Heart left ventricle (tissue), 16 donors: ENCODE data around the gene UBA7. TPM values are rescaled to one million over a fixed set of nuclear protein-coding genes. Genes with fewer than 3 reads are reported as not detected.

Source experiments
- ATAC-seq, 4 donors: fragments of 200-7000 bp; cut with Tn5 transposase; one replicate each; pipeline ENCODE4 v1.9.1; 2020 to 2022; ENCODE audit warnings: moderate library complexity in 4 of 4, mild to moderate bottlenecking in 3 of 4, moderate number of reproducible peaks in 1 of 4
- DNase-seq, 5 donors: peaks; one replicate each; pipeline ENCODE4 v3.0.0-alpha.2; 2020
- H3K27ac ChIP-seq, 12 donors: fragments of 200-600 bp; sonication (generic) in 4 of 12; one replicate each; pipeline versions ENCODE4 v1.5.0 to v1.8.0; 2016 to 2022; ENCODE audit warnings: mild to moderate bottlenecking in 2 of 12
- H3K27me3 ChIP-seq, 9 donors: fragments of 200-600 bp; sonication (generic) in 2 of 9; one replicate each; pipeline versions ENCODE4 v1.5.1 to v1.8.0; 2016 to 2022; ENCODE audit warnings: mild to moderate bottlenecking in 3 of 9
- H3K36me3 ChIP-seq, 9 donors: fragments of 200-600 bp; sonication (generic) in 2 of 9; one replicate each; pipeline versions ENCODE4 v1.5.0 to v1.8.0; 2018 to 2022; ENCODE audit warnings: mild to moderate bottlenecking in 2 of 9
- H3K4me1 ChIP-seq, 12 donors: fragments of 200-600 bp; sonication (generic) in 4 of 12; one replicate each; pipeline versions ENCODE4 v1.5.0 to v1.8.0; 2016 to 2022; ENCODE audit warnings: mild to moderate bottlenecking in 3 of 12
- H3K4me3 ChIP-seq, 12 donors: fragments of 200-600 bp; sonication (generic) in 4 of 12; one replicate each; pipeline versions ENCODE4 v1.5.0 to v1.8.0; 2017 to 2022; ENCODE audit warnings: mild to moderate bottlenecking in 9 of 12, moderate library complexity in 4 of 12
- H3K9me3 ChIP-seq, 12 donors: fragments of 200-600 bp; sonication (generic) in 4 of 12; one replicate each; pipeline versions ENCODE4 v1.5.0 to v1.8.0; 2016 to 2022; ENCODE audit warnings: mild to moderate bottlenecking in 1 of 12
- POLR2A ChIP-seq, 2 donors: fragments of 450-650 bp; IDR thresholded peaks; one replicate each; pipeline ENCODE4 v1.6.1; 2017; ENCODE audit warnings: antibody characterized with exemption in 2 of 2, mild to moderate bottlenecking in 2 of 2, moderate library complexity in 2 of 2
- WGBS, 4 donors: extraction: QIAGEN DNeasy Blood & Tissue Kit in 2 of 4; methylation state at CpG; one replicate each; pipeline versions ENCODE4 v1.1.5 to v1.1.7; 2013 to 2018; 5-methylcytosine and 5-hydroxymethylcytosine counted together
- intact Hi-C, 10 donors: fragments of 100-400 bp; cut with DNase I; formaldehyde crosslinking; loops; one replicate each; pipeline versions ENCODE4 v1.11.1 to v1.14.2; 2022
- long read RNA-seq, 3 donors: library from polyadenylated mRNA; unstranded; transcript quantifications; one replicate each; pipeline ENCODE4 v2.0.0, GENCODE V29; 2020 to 2021
- polyA plus RNA-seq, 2 donors: library from polyadenylated mRNA; stranded (reverse); fragments of 200-250 nt; gene quantifications; one replicate each; pipeline ENCODE4 v1.2.3, GENCODE V29; 2013
- total RNA-seq, 9 donors: library from RNA; depleted of rRNA in 2 of 9; stranded (reverse); fragments of >200 nt in 2 of 9; fragmentation: NEBNext Ultra II Directional in 3 of 9; extraction: Animal tissue kit (Norgen Biotek cat#: 25700) in 3 of 9; gene quantifications; one replicate each; pipeline versions ENCODE4 v1.1.0 to v1.2.4, GENCODE V29; 2016 to 2023
- TF ChIP-seq, protein P1 (sequence below), 12 donors: fragments of 200-600 bp; sonication (generic) in 4 of 12; IDR thresholded peaks; one replicate each; pipeline versions ENCODE4 v1.5.0 to v1.8.0; 2018 to 2022; ENCODE audit warnings: antibody characterized with exemption in 12 of 12, mild to moderate bottlenecking in 5 of 12
- donor health status: ischemic (EF 13 %, LVEDD 7.1; RV severe dilation, severe dysfunction).
- donor health status: healthy with polysubstance abuse.
- donor health status: DM: no; HTN: yes; CAD: no.
- donor health status: DM: no; HTN: no; CAD: no.
- donor health status: ischemic (EF 25% LVEDD 6.9; RV normal size, moderate dysfunction).
- donor health status: ischemic (EF 25% LVEDD 5.7; RV mildly dilated, moderate dysfunction).
- donor health status: healthy.
- donor health status: DM: yes; HTN: yes; CAD: no.
- donor health status: ischemic (EF 35%, LVEDD 5.7; RV mildly dilated, moderate dysfunction).
- donor health status: nonischemic (EF 11% LVEDD 7.7; RV severe dilation, severe dysfunction).
- donor health status: DM: yes; HTN: yes; CAD: no.
- donor health status: PGD.
- donor health status: ischemic (EF 29% LVEDD 5.4; RV normal size, mild dysfunction).
- donor health status: nonischemic (EF 23%, LVEDD 6.1; RV moderate dilation, normal function).

UBA7 gene, protein sequence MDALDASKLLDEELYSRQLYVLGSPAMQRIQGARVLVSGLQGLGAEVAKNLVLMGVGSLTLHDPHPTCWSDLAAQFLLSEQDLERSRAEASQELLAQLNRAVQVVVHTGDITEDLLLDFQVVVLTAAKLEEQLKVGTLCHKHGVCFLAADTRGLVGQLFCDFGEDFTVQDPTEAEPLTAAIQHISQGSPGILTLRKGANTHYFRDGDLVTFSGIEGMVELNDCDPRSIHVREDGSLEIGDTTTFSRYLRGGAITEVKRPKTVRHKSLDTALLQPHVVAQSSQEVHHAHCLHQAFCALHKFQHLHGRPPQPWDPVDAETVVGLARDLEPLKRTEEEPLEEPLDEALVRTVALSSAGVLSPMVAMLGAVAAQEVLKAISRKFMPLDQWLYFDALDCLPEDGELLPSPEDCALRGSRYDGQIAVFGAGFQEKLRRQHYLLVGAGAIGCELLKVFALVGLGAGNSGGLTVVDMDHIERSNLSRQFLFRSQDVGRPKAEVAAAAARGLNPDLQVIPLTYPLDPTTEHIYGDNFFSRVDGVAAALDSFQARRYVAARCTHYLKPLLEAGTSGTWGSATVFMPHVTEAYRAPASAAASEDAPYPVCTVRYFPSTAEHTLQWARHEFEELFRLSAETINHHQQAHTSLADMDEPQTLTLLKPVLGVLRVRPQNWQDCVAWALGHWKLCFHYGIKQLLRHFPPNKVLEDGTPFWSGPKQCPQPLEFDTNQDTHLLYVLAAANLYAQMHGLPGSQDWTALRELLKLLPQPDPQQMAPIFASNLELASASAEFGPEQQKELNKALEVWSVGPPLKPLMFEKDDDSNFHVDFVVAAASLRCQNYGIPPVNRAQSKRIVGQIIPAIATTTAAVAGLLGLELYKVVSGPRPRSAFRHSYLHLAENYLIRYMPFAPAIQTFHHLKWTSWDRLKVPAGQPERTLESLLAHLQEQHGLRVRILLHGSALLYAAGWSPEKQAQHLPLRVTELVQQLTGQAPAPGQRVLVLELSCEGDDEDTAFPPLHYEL
- total RNA-seq = 10 to 100 TPM; 13.7 to 72.1 (median 22.1) TPM
- 10 to 100 TPM in 1 of 2 donors, 1 to 10 TPM in 1; 8.5 to 22.8 TPM for polyA plus RNA-seq
- long read RNA-seq, donor 1, partial matches to known transcripts = 8 of 15 reads
- long read RNA-seq, donor 1, other reads (novel, unspliced or antisense) = 6 of 15 reads
- long read RNA-seq, donor 2, transcript UBA7-201 (24 exons, 3,299 nt) = major isoform, 5 of 15 reads
- long read RNA-seq, donor 2, partial matches to known transcripts = 4 of 15 reads
- long read RNA-seq, donor 2, other reads (novel, unspliced or antisense) = 6 of 15 reads
- long read RNA-seq, donor 3, partial matches to known transcripts = 2 of 2 reads
- long read RNA-seq, donor 3, other reads (novel, unspliced or antisense) = 0 of 2 reads

DNA sequence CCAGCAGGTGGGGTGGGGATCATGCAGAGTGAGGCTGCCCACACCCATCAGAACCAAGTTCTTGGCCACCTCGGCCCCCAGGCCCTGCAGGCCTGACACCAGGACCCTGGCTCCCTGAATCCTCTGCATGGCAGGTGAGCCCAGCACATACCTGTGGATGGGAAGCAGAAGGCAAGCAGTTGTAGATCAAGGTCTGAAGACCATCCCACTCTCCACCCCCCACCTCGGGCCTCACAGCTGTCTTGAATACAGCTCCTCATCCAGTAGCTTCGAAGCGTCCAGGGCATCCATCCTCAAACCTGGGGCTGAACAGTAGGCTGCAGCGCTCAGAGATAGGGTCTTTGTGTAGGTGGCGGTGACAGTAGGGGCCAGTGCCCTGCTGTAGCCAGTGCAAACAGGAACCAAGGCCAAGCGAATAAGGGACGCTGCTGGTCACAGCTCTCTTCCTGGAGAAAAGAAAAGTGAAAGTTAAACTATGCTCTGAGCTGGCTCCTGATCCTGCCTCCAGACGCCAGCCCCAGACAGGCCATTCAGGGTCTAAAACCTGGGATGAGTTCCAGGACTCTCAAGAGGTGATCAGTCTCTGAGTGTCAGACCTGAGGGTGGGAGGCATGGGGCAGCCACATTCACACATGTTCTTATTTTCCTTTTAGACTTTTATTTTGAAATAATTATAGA lies at the start of gene UBA7:
Gene UBA7 (minus strand): TSS at position 457 of the 678 bp plus-strand sequence. CDS start 166 bp downstream, at position 291.
- ATAC-seq = peak; percentile 70 to 95 (median 90)

DNA sequence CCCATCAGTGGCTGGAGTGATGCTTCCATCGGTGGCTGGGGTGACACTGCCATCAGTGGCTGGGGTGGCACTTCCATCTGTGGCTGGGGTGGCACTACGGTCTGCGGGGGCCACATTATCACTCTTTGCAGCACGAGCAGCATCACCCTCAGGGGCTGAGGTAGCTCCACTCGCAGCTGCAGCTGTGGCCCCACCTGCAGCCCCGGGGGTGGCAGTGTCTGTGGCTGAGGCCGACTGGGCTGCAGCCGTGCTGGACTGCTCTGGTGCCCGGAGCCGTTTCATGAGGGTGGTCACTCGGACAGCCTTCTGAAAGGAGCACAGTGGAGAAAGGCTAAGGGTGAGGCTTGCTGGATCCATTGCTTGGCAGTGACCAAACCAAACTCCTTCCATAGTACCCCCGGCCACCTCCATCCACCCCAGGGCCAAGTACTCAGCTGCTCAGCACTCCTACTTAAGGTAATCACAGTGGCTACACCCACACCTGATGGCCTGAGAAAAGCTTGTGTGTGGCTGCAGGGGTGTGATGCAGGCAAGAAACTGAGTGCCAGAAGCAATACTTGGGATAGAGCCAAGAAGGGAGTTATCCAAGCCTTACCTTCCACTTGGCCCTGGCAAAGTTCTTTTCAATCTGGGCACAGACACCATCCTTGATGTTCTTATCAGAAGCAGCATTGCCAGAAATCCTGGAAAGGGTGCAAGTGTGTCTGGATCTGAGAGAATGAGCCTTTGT lies 46.0 kb upstream of the UBA7 start:
- peaks cover 0 to 14% (median 8%) of the 10 kb centered on the region in 12 donors for H3K4me1 ChIP-seq
- no peaks in the 10 kb centered on the region for H3K36me3 ChIP-seq
- WGBS, 4 donors = 79 to 84% (median 83%) methylated on average over 8 to 12 of the region's 12 CpGs
- no peaks in the 10 kb centered on the region for H3K9me3 ChIP-seq
- ATAC-seq (no peak), DNase-seq (no peak)
- H3K27me3 ChIP-seq = peaks cover 0 to 7% (median 0%) of the 10 kb centered on the region in 9 donors
- H3K27ac ChIP-seq = no peak overlapping the region
- intact Hi-C loops = loop anchor here in 1 of 10 donors (5.0 kb wide), 1 partner anchor 43 kb away; the partner anchor contains the start of gene MST1R
- H3K4me3 ChIP-seq = no peak overlapping the region
- TF ChIP-seq, protein P1, sequence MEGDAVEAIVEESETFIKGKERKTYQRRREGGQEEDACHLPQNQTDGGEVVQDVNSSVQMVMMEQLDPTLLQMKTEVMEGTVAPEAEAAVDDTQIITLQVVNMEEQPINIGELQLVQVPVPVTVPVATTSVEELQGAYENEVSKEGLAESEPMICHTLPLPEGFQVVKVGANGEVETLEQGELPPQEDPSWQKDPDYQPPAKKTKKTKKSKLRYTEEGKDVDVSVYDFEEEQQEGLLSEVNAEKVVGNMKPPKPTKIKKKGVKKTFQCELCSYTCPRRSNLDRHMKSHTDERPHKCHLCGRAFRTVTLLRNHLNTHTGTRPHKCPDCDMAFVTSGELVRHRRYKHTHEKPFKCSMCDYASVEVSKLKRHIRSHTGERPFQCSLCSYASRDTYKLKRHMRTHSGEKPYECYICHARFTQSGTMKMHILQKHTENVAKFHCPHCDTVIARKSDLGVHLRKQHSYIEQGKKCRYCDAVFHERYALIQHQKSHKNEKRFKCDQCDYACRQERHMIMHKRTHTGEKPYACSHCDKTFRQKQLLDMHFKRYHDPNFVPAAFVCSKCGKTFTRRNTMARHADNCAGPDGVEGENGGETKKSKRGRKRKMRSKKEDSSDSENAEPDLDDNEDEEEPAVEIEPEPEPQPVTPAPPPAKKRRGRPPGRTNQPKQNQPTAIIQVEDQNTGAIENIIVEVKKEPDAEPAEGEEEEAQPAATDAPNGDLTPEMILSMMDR (IDR thresholded peaks at IDR 0.05) = no peak
- TF ChIP-seq POLR2A (IDR thresholded peaks at IDR 0.05) = no peak

More for the DNA sequence above, at the start of gene UBA7:
- H3K4me1 ChIP-seq = peaks cover 8 to 33% (median 21%) of the 10 kb centered on the region in 12 donors
- H3K27me3 ChIP-seq = no peaks in the 10 kb centered on the region
- TF ChIP-seq, protein P1 (IDR thresholded peaks at IDR 0.05) = no peak
- no peak for TF ChIP-seq POLR2A (IDR thresholded peaks at IDR 0.05)
- intact Hi-C loops = loop anchor here in 1 of 10 donors (2.0 kb wide), 1 partner anchor 25 kb away; no protein-coding TSS in a partner anchor
- peaks cover 0 to 38% (median 27%) of the 10 kb centered on the region in 9 donors for H3K36me3 ChIP-seq
- H3K9me3 ChIP-seq = no peaks in the 10 kb centered on the region
- WGBS, 4 donors = 8 to 21% (median 14%) methylated on average over 9 of the region's 9 CpGs
- H3K27ac ChIP-seq = peak within 1 kb of the TSS; percentile 71 to 92 (median 82)
- peak within 1 kb of the TSS; percentile 27 to 80 (median 57) for H3K4me3 ChIP-seq
- peak; percentile 61 to 74 (median 69) for DNase-seq
